ENCODE results near the gene RET. TPM values are rescaled to one million over a fixed set of nuclear protein-coding genes. Genes with fewer than 3 reads are reported as not detected.

RET gene
- total RNA-seq, 2 experiments from 2014 or later: 0.38 to 0.45 TPM

GRCh38 chr10:43130770-43131171 lies 53.9 kb downstream of the RET start:
- DNase-seq (peak; percentile 36), ATAC-seq (no peak)
- Mint-ChIP-seq H3K4me1 (peaks cover 90% of the 10 kb centered on the region), H3K27ac (peak overlapping the region; percentile 16), H3K27me3 (no peaks in the 10 kb centered on the region), H3K36me3 (peaks cover 3% of the 10 kb centered on the region), H3K9me3 (ENCODE audit: low read depth) (no peaks in the 10 kb centered on the region), H3K4me3 (no peak overlapping the region)
- CTCF ChIA-PET: interaction anchor here (1.0 to 2.6 kb wide), 3 partner anchors 8 to 24 kb away, joined by 3 to 24 read pairs (median 18); partner anchors contain the start of gene CSGALNACT2

GRCh38 chr10:43131256-43131655 lies 54.4 kb downstream of the RET start:
- Mint-ChIP-seq H3K27ac (no peak overlapping the region), H3K4me1 (peaks cover 92% of the 10 kb centered on the region), H3K36me3 (peaks cover 8% of the 10 kb centered on the region), H3K9me3 (ENCODE audit: low read depth) (no peaks in the 10 kb centered on the region), H3K4me3 (no peak overlapping the region), H3K27me3 (no peaks in the 10 kb centered on the region)
- CTCF ChIA-PET: interaction anchor here (2.6 kb wide), 1 partner anchor 10 kb away, joined by 24 read pairs; no protein-coding TSS in a partner anchor
- DNase-seq (peak; percentile 35), ATAC-seq (no peak)

- peaks cover 12% of the 10 kb centered on the region for H3K36me3 Mint-ChIP-seq
- H3K4me1 Mint-ChIP-seq: peaks cover 92% of the 10 kb centered on the region
- no peak overlapping the region for H3K4me3 Mint-ChIP-seq
- peak; percentile 36 for DNase-seq
- no peaks in the 10 kb centered on the region for H3K27me3 Mint-ChIP-seq
- CTCF ChIA-PET: interaction anchor here (1.8 to 2.0 kb wide), 2 partner anchors 11 to 72 kb away, joined by 4 to 7 read pairs; no protein-coding TSS in a partner anchor
- no peaks in the 10 kb centered on the region for H3K9me3 Mint-ChIP-seq (ENCODE audit: low read depth)
- ATAC-seq: no peak
- H3K27ac Mint-ChIP-seq: no peak overlapping the region
Measured at GRCh38 chr10:43131906-43132305, 55.0 kb downstream of the RET start.

GRCh38 chr10:43132867-43133787 lies 56.3 kb downstream of the RET start:
- CTCF ChIA-PET: interaction anchor here (1.2 to 2.0 kb wide), 4 partner anchors 12 to 123 kb away, joined by 3 to 7 read pairs (median 5); no protein-coding TSS in a partner anchor
- Mint-ChIP-seq H3K4me3 (no peak overlapping the region), H3K4me1 (peaks cover 83% of the 10 kb centered on the region), H3K9me3 (ENCODE audit: low read depth) (no peaks in the 10 kb centered on the region), H3K27me3 (no peaks in the 10 kb centered on the region), H3K36me3 (peaks cover 14% of the 10 kb centered on the region), H3K27ac (peak overlapping the region; percentile 10)
- ATAC-seq (no peak), DNase-seq (peak; percentile 35)

- Mint-ChIP-seq H3K36me3 (peaks cover 21% of the 10 kb centered on the region), H3K4me3 (no peak overlapping the region), H3K4me1 (peaks cover 77% of the 10 kb centered on the region), H3K27ac (no peak overlapping the region), H3K9me3 (ENCODE audit: low read depth) (no peaks in the 10 kb centered on the region), H3K27me3 (no peaks in the 10 kb centered on the region)
- no peak for DNase-seq
- CTCF ChIA-PET: interaction anchor here (1.9 kb wide), 1 partner anchor 67 kb away, joined by 6 read pairs; no protein-coding TSS in a partner anchor
- no peak for ATAC-seq
Measured at GRCh38 chr10:43134126-43134905, 57.4 kb downstream of the RET start.

GRCh38 chr10:43135064-43135463 lies 58.2 kb downstream of the RET start:
- ATAC-seq (no peak), DNase-seq (no peak)
- Mint-ChIP-seq H3K27ac (no peak overlapping the region), H3K36me3 (peaks cover 27% of the 10 kb centered on the region), H3K4me3 (no peak overlapping the region), H3K27me3 (no peaks in the 10 kb centered on the region), H3K4me1 (peaks cover 78% of the 10 kb centered on the region), H3K9me3 (ENCODE audit: low read depth) (no peaks in the 10 kb centered on the region)
- CTCF ChIA-PET: no interaction called here

GRCh38 chr10:43135656-43136055 lies 58.8 kb downstream of the RET start:
- Mint-ChIP-seq H3K4me3 (peak overlapping the region; percentile 97), H3K27me3 (no peaks in the 10 kb centered on the region), H3K9me3 (ENCODE audit: low read depth) (no peaks in the 10 kb centered on the region), H3K27ac (peak overlapping the region; percentile 46), H3K36me3 (peaks cover 32% of the 10 kb centered on the region), H3K4me1 (peaks cover 79% of the 10 kb centered on the region)
- DNase-seq (no peak), ATAC-seq (no peak)
- CTCF ChIA-PET: no interaction called here

GRCh38 chr10:43136432-43136831 lies 59.6 kb downstream of the RET start:
- Mint-ChIP-seq H3K4me3 (peak overlapping the region; percentile 97), H3K27ac (peak overlapping the region; percentile 58), H3K4me1 (peaks cover 77% of the 10 kb centered on the region), H3K27me3 (no peaks in the 10 kb centered on the region), H3K36me3 (peaks cover 34% of the 10 kb centered on the region), H3K9me3 (ENCODE audit: low read depth) (no peaks in the 10 kb centered on the region)
- DNase-seq (no peak), ATAC-seq (no peak)
- CTCF ChIA-PET: interaction anchor here (4.5 to 4.9 kb wide), 2 partner anchors 15 to 68 kb away, joined by 19 to 49 read pairs; no protein-coding TSS in a partner anchor

GRCh38 chr10:43136995-43137716 lies 60.3 kb downstream of the RET start:
- Mint-ChIP-seq H3K4me1 (peaks cover 75% of the 10 kb centered on the region), H3K27me3 (no peaks in the 10 kb centered on the region), H3K9me3 (ENCODE audit: low read depth) (no peaks in the 10 kb centered on the region), H3K27ac (peak overlapping the region; percentile 95), H3K36me3 (peaks cover 34% of the 10 kb centered on the region), H3K4me3 (peak overlapping the region; percentile 97)
- CTCF ChIA-PET: interaction anchor here (0.7 to 4.9 kb wide), 8 partner anchors 9 to 277 kb away, joined by 3 to 49 read pairs (median 4); no protein-coding TSS in a partner anchor
- ATAC-seq (no peak), DNase-seq (no peak)

- peaks cover 74% of the 10 kb centered on the region for H3K4me1 Mint-ChIP-seq
- ATAC-seq (peak; percentile 14), DNase-seq (peak; percentile 48)
- H3K4me3 Mint-ChIP-seq: peak overlapping the region; percentile 97
- no peaks in the 10 kb centered on the region for H3K9me3 Mint-ChIP-seq (ENCODE audit: low read depth)
- peaks cover 37% of the 10 kb centered on the region for H3K36me3 Mint-ChIP-seq
- H3K27ac Mint-ChIP-seq: peak overlapping the region; percentile 95
- CTCF ChIA-PET: interaction anchor here (0.8 to 4.9 kb wide), 9 partner anchors 8 to 216 kb away, joined by 3 to 49 read pairs (median 5); no protein-coding TSS in a partner anchor
- no peaks in the 10 kb centered on the region for H3K27me3 Mint-ChIP-seq
Measured at GRCh38 chr10:43137717-43138020, 60.8 kb downstream of the RET start.

- no peaks in the 10 kb centered on the region for H3K27me3 Mint-ChIP-seq
- peak; percentile 78 for ATAC-seq
Measured at GRCh38 chr10:43138021-43138756, 61.3 kb downstream of the RET start, which contains the start of gene CSGALNACT2. Gene CSGALNACT2 (plus strand): TSS chr10:43138445. CDS start chr10:43155150, 16,705 bp downstream.

GRCh38 chr10:43138757-43139241 lies 61.9 kb downstream of the RET start:
- H3K27ac Mint-ChIP-seq: peak overlapping the region; percentile 100
- peak overlapping the region; percentile 93 for H3K4me3 Mint-ChIP-seq
- peaks cover 42% of the 10 kb centered on the region for H3K36me3 Mint-ChIP-seq
- DNase-seq (peak; percentile 82), ATAC-seq (peak; percentile 72)
- H3K4me1 Mint-ChIP-seq: peaks cover 73% of the 10 kb centered on the region
- H3K27me3 Mint-ChIP-seq: no peaks in the 10 kb centered on the region
- CTCF ChIA-PET: interaction anchor here (0.9 to 4.9 kb wide), 8 partner anchors 9 to 154 kb away, joined by 3 to 49 read pairs (median 8); no protein-coding TSS in a partner anchor
- no peaks in the 10 kb centered on the region for H3K9me3 Mint-ChIP-seq (ENCODE audit: low read depth)

More at GRCh38 chr10:43138021-43138756, 61.3 kb downstream of the RET start, which contains the start of gene CSGALNACT2:
- CTCF ChIA-PET: interaction anchor here (0.8 to 4.9 kb wide), 12 partner anchors 8 to 215 kb away, joined by 3 to 49 read pairs (median 4); no protein-coding TSS in a partner anchor
- peak; percentile 91 for DNase-seq
- Mint-ChIP-seq H3K4me3 (peak within 1 kb of the TSS; percentile 97), H3K27ac (peak within 1 kb of the TSS; percentile 100), H3K4me1 (peaks cover 73% of the 10 kb centered on the region), H3K36me3 (peaks cover 38% of the 10 kb centered on the region), H3K9me3 (ENCODE audit: low read depth) (no peaks in the 10 kb centered on the region)
